A673 (cell line): ENCODE results near the gene SCARB1. TPM values are rescaled to one million over a fixed set of nuclear protein-coding genes. Genes with fewer than 3 reads are reported as not detected.
A peak's percentile ranks its signal among the peaks of the same experiment; 100 is the strongest.

Source experiments
- BruUV-seq: library from RNA; stranded (reverse); fragments of 400-500 nt; replicated peaks from 2 replicates; lab custom pipeline; 2021; lab: Mats Ljungman, UMichigan
- CTCF ChIA-PET: fragments of 300-600 bp; sonication (Branson Sonifier 250); formaldehyde crosslinking; loops from one replicate; lab custom pipeline; 2022; ENCODE audit warnings: antibody characterized with exemption; lab: Charles Lee
- POLR2A ChIA-PET: fragments of 300-600 bp; sonication (Branson Sonifier 250); formaldehyde crosslinking; loops from one replicate; lab custom pipeline; 2022; ENCODE audit warnings: antibody characterized with exemption; ENCODE audit not compliant: low non-redundant PET; lab: Charles Lee
- DNase-seq: peaks from one replicate; pipeline ENCODE4 v3.0.0-alpha.2; 2015; ENCODE audit warnings: low spot score
- H3K27ac ChIP-seq: fragments of 200-600 bp; sonication (generic); 2 replicates; pipeline ENCODE4 v1.5.1; 2016; ENCODE audit warnings: mixed run types, low read depth, mild to moderate bottlenecking, mixed read lengths, antibody characterized with exemption, low read length; ENCODE audit not compliant: poor library complexity, severe bottlenecking
- H3K27me3 ChIP-seq: fragments of 200-600 bp; sonication (generic); replicated peaks from 2 replicates; pipeline ENCODE4 v1.6.1; 2017; ENCODE audit warnings: mixed run types, low read depth, mild to moderate bottlenecking, mixed read lengths, antibody characterized with exemption, low read length; ENCODE audit not compliant: insufficient read depth, poor library complexity
- H3K36me3 ChIP-seq: fragments of 200-600 bp; sonication (generic); 2 replicates; pipeline ENCODE4 v1.6.1; 2016; ENCODE audit warnings: mixed run types, mild to moderate bottlenecking, mixed read lengths, antibody characterized with exemption, low read length; ENCODE audit not compliant: insufficient read depth, poor library complexity, severe bottlenecking
- H3K4me1 ChIP-seq: fragments of 200-600 bp; sonication (generic); 2 replicates; pipeline ENCODE4 v1.6.1; 2017; ENCODE audit warnings: mixed run types, mild to moderate bottlenecking, mixed read lengths, antibody characterized with exemption, low read length; ENCODE audit not compliant: insufficient read depth, poor library complexity, severe bottlenecking
- H3K4me3 ChIP-seq: fragments of 200-600 bp; sonication (generic); 2 replicates; pipeline ENCODE4 v1.5.1; 2016; ENCODE audit warnings: low read depth, mixed run types, mild to moderate bottlenecking, mixed read lengths, low read length; ENCODE audit not compliant: poor library complexity, severe bottlenecking
- H3K9me3 ChIP-seq: fragments of 200-600 bp; sonication (generic); 2 replicates; pipeline ENCODE4 v1.6.1; 2016; ENCODE audit warnings: mixed run types, low read depth, mild to moderate bottlenecking, mixed read lengths, antibody characterized with exemption, low read length; ENCODE audit not compliant: poor library complexity, severe bottlenecking
- EZH2 ChIP-seq: fragments of 200-600 bp; sonication (generic); IDR thresholded peaks from 2 replicates; pipeline ENCODE4 v1.6.1; 2017; ENCODE audit warnings: borderline replicate concordance, low read depth, mild to moderate bottlenecking, mixed read lengths, antibody characterized with exemption, low read length; ENCODE audit not compliant: poor library complexity, severe bottlenecking
- intact Hi-C: fragments of 100-400 bp; cut with micrococcal nuclease; formaldehyde crosslinking; loops from one replicate; pipeline ENCODE4 v1.10.0; 2022; ENCODE audit not compliant: unreplicated experiment
- total RNA-seq: library from RNA; stranded (reverse); gene quantifications from 2 replicates; pipeline ENCODE4 v1.2.3, GENCODE V29; 2021
- TF ChIP-seq, protein P1 (sequence below): fragments of 300-800, 200-600 bp; sonication (generic); conservative IDR thresholded peaks from 2 replicates; pipeline ENCODE4 v1.5.1; 2017; ENCODE audit warnings: low read depth, mild to moderate bottlenecking, antibody characterized with exemption, low read length, moderate library complexity, mixed read lengths

Gene SCARB1
- total RNA-seq, 1 experiment from 2014 or later, result 74.6 TPM

DNA sequence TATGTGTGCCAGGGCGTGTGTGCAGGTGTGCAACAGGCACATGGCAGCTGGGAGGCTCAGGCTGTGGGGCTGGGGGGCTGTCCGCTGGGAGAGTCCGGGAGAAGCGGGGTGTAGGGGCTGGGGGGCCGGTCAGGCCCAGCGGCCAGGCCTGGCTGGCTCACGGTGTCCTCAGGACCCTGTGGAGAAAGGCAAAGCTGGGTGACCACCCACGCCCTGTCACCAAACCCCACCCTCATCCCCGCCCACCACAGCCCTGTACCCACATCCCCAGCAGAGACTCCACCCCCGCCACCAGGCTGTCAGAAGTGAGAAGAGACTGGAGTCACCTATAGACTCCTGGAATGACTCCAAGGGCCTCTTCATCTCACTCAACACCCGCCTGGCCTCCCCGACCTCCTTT lies 85.3 kb downstream of the SCARB1 start:
- TF ChIP-seq, protein P1, sequence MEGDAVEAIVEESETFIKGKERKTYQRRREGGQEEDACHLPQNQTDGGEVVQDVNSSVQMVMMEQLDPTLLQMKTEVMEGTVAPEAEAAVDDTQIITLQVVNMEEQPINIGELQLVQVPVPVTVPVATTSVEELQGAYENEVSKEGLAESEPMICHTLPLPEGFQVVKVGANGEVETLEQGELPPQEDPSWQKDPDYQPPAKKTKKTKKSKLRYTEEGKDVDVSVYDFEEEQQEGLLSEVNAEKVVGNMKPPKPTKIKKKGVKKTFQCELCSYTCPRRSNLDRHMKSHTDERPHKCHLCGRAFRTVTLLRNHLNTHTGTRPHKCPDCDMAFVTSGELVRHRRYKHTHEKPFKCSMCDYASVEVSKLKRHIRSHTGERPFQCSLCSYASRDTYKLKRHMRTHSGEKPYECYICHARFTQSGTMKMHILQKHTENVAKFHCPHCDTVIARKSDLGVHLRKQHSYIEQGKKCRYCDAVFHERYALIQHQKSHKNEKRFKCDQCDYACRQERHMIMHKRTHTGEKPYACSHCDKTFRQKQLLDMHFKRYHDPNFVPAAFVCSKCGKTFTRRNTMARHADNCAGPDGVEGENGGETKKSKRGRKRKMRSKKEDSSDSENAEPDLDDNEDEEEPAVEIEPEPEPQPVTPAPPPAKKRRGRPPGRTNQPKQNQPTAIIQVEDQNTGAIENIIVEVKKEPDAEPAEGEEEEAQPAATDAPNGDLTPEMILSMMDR, result no peak
- TF ChIP-seq EZH2, result no peak
- ChIA-PET POLR2A (no interaction called here), CTCF (no interaction called here)
- no peak overlapping the region for H3K27ac ChIP-seq
- no peak for DNase-seq
- no peaks in the 10 kb centered on the region for H3K9me3 ChIP-seq
- no TSS peak for BruUV-seq
- H3K27me3 ChIP-seq, result no peaks in the 10 kb centered on the region
- no peak overlapping the region for H3K4me3 ChIP-seq
- intact Hi-C loops, result loop anchor here (10.0 kb wide), 1 partner anchor 974 kb away; no protein-coding TSS in a partner anchor
- H3K36me3 ChIP-seq, result peaks cover 8% of the 10 kb centered on the region
- H3K4me1 ChIP-seq, result peaks cover 18% of the 10 kb centered on the region

- Histone ChIP-seq H3K27ac (no peak overlapping the region), H3K9me3 (no peaks in the 10 kb centered on the region), H3K4me1 (peaks cover 18% of the 10 kb centered on the region), H3K36me3 (peaks cover 8% of the 10 kb centered on the region), H3K27me3 (no peaks in the 10 kb centered on the region), H3K4me3 (no peak overlapping the region)
- intact Hi-C loops, result loop anchor here (10.0 kb wide), 1 partner anchor 973 kb away; no protein-coding TSS in a partner anchor
- TF ChIP-seq, protein P1, result no peak
- no peak for TF ChIP-seq EZH2
- ChIA-PET POLR2A (no interaction called here), CTCF (no interaction called here)
- DNase-seq, result no peak
- TSS peak; percentile 28 for BruUV-seq
These were observed 86.0 kb downstream of the SCARB1 start for GRCh38 chr12:124777399-124778372.

DNA sequence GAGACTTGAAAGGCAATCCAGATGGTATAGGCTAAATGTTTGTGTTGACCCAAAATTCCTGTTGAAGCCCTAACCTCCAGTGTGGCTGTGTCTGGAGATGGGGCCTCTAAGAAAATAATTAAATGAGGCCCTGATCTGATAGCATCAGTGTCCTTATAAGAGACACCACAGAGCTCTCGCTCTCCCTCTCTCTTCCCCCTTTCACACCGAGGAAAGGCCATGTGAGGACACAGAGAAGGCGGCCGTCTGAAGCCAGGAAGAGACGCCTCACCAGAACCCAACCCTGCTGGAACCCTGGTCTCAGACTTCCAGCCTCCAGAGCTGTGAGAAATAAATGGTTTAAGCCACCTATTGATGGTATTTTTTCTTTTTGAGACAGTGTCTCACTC lies 87.5 kb downstream of the SCARB1 start:
- Histone ChIP-seq H3K36me3 (peaks cover 3% of the 10 kb centered on the region), H3K27ac (no peak overlapping the region), H3K9me3 (no peaks in the 10 kb centered on the region), H3K27me3 (no peaks in the 10 kb centered on the region), H3K4me1 (peaks cover 18% of the 10 kb centered on the region), H3K4me3 (no peak overlapping the region)
- DNase-seq, result no peak
- intact Hi-C loops, result loop anchor here (10.0 kb wide), 1 partner anchor 971 kb away; no protein-coding TSS in a partner anchor
- no peak for TF ChIP-seq EZH2
- TF ChIP-seq, protein P1, result no peak
- CTCF ChIA-PET, result no interaction called here
- POLR2A ChIA-PET, result no interaction called here
- no TSS peak for BruUV-seq
